Activated T-cell treated with anti-CD3 and anti-CD28 coated beads for 48 hours (primary cell): Measurements from ENCODE around the gene DIAPH3.

Experiments
- DNase-seq: peaks from one replicate; pipeline ENCODE4 v3.0.0-alpha.2; 2020; ENCODE audit warnings: low read depth

DIAPH3 gene

GRCh38 chr13:59665732-59666131, 498.0 kb downstream of the DIAPH3 start:
- DNase-seq: no peak

- no peak for DNase-seq
These were observed 498.5 kb downstream of the DIAPH3 start for GRCh38 chr13:59665184-59665583.

DNA sequence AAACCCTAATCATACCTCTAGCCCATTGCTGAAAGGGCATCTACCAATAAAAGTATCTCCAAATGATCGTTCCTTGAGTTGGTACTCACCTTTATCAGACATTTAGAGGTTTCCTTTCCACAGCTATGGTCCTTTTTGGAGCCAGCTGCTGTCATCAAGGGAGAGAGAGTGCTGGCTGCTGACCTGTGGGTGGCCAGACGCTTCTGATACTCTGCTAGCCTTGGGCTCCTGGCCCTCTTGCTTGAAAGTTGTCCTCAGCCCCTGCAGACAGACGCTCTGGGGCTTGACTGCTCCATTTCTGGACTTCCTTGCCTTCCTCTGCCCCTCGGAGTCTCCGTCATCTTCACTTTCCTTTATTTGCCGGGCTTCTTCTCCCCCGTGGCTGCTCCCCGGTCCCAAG, 499.1 kb downstream of the DIAPH3 start:
- no peak for DNase-seq

DNA sequence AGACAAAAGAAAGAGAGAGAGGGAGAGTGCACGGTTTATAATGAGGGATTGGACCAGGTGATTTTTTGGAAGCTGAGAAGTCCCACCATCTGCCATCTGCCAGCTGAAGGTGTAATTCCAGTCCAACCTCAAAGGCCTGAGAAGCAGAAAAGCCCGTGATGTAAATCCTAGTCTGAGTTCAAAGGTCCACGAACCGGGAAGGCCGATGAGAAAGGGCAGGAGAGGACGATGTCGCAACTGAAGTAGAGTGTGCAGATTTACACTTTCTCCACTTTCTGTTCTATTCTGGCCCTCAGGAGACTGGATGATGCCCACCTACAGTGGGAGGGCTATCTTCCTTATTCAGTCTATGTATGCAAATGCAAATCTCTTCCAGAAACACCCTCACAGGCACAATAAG, 500.0 kb downstream of the DIAPH3 start:
- DNase-seq: no peak

- DNase-seq: no peak
These were observed 503.1 kb downstream of the DIAPH3 start for GRCh38 chr13:59660582-59660981.

GRCh38 chr13:59659981-59660380, 503.7 kb downstream of the DIAPH3 start:
- DNase-seq: no peak

- DNase-seq: no peak
These were observed 504.9 kb downstream of the DIAPH3 start for GRCh38 chr13:59658738-59659330.

GRCh38 chr13:59658027-59658737, 505.5 kb downstream of the DIAPH3 start:
- no peak for DNase-seq

DNA sequence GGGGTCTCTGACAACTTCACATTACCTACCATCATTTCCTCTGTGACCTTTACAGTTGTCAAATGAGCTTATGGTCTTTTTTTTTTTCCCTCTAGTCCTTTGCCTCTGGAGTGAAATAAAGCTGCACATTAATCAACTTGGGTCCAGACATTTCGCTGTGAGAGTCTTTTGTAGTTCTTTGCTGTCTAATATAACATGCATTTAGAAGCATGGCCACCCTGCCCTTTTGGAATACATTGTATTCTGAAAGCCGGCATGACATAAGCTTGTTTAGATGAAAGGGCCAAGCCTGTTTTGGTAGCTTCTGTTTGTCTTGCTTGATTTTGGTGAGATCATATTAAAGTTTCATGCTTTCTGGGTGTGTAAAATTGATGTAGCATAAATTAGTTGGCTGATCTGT, 509.8 kb downstream of the DIAPH3 start:
- no peak for DNase-seq

GRCh38 chr13:59651479-59651878, 512.2 kb downstream of the DIAPH3 start:
- DNase-seq: no peak

- DNase-seq: no peak
These were observed 519.7 kb downstream of the DIAPH3 start for GRCh38 chr13:59643906-59644626.

GRCh38 chr13:59643364-59643841, 520.3 kb downstream of the DIAPH3 start:
- no peak for DNase-seq

- DNase-seq: no peak
These were observed 521.9 kb downstream of the DIAPH3 start for GRCh38 chr13:59641817-59642216.

- DNase-seq: no peak
These were observed 522.5 kb downstream of the DIAPH3 start for GRCh38 chr13:59641261-59641660.

- no peak for DNase-seq
These were observed 525.3 kb downstream of the DIAPH3 start for GRCh38 chr13:59638404-59638803.

- no peak for DNase-seq
These were observed 528.1 kb downstream of the DIAPH3 start for GRCh38 chr13:59635589-59635988.

DNA sequence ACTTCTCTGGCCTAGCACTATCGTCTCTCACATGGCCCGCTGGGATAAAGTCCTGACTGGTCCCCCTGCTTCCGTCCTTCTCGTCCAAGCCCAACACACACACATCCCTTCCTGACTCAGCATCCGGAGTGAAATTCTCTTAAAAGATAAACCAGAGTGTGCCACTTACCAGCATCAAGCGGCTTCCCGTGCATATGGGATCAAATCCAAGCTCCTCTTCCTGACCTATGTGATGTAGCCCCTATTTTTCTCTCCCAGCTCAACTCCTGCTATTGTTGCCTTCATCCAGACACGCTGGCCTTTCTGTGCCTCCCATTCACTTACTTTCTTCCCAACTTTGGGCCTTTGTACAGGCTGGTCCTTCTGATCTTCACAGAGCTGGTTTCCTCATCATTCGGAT, 530.4 kb downstream of the DIAPH3 start:
- no peak for DNase-seq

- DNase-seq: no peak
These were observed 532.5 kb downstream of the DIAPH3 start for GRCh38 chr13:59631271-59631670.

DNA sequence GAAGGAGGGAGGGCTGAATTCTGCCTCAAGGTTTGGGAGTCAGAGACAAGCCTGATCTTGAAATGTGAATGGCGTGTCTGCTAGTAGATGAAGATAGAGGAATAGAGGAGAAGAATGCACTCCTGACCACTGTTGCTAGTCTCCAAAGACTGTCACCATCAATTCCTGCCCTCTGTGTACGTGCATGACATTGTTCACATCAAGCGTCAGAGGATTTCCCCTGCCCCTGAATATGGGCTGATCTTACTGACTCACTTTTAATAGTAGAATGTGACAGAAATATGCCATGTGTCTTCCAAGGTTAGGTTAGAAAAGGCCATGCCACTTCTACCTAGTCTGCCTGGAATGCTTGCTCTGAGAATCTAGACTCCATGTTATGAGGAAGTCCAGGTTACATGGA, 538.6 kb downstream of the DIAPH3 start:
- no peak for DNase-seq

DNA sequence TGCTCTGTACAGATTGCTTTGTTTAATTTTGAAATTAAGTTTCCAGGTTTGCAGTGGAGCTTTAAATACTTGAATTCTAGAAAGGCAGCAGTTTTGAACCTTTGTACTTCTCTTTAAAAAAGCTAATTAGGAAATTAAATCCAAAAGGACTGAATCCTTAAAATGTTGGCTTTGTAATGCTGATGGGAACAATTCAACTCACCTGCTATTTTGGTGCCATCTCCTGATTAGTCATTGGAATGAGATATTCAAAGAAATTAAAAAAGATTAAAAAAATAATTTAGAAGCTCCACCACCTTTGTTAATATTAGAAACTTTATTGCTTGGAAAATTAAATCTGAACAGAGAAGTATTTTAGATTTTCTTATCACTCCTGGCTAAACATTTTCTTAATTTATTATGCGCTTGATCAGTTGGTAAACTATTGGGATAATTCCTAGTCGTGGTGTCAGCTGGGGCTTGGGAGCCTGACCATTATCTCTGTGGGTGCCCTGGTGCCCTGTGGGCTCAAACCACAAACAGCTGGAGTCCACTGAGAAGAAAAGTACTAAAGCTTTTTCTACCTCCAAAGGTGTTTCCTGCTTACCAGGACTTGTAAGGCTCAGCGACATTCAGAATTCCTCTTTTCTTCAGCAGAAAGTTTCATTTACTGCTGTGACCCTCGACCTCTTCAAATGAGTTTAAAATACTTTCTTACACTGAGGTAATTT, 540.4 kb downstream of the DIAPH3 start:
- no peak for DNase-seq

- DNase-seq: no peak
These were observed 542.0 kb downstream of the DIAPH3 start for GRCh38 chr13:59621773-59622172.
